H1 (cell line): ENCODE data around the gene LRRC56. TPM values are rescaled to one million over a fixed set of nuclear protein-coding genes. Genes with fewer than 3 reads are reported as not detected.

Experiments used
- CTCF ChIA-PET: fragments of 300-600 bp; sonication (Branson Sonifier 250); formaldehyde crosslinking; loops from one replicate; lab custom pipeline; 2021; ENCODE audit not compliant: partially characterized antibody; lab: Charles Lee
- POLR2A ChIA-PET: fragments of 300-600 bp; sonication (Branson Sonifier 250); formaldehyde crosslinking; loops from one replicate; lab custom pipeline; 2021; ENCODE audit warnings: inconsistent platforms; ENCODE audit not compliant: partially characterized antibody; lab: Charles Lee
- DNase-seq, 2 experiments: peaks; one replicate each; pipeline versions ENCODE4 v3.0.0 to v3.0.0-alpha.2; 2010 to 2022; ENCODE audit warnings: low spot score in 2 of 2, low read depth in 1 of 2, mixed read lengths in 1 of 2
- FAIRE-seq: peaks from 2 replicates; lab custom pipeline; 2011; peaks lifted over from hg19 to GRCh38; lab: Jason Lieb, UNC
- H2AFZ ChIP-seq: 2 replicates; pipeline ENCODE4 v1.8.1; 2012; ENCODE audit warnings: low read length, inconsistent platforms
- H2AK5ac ChIP-seq: 2 replicates; pipeline ENCODE4 v1.6.1; 2013; ENCODE audit warnings: low read depth, low read length
- H2BK120ac ChIP-seq: replicated peaks from 2 replicates; pipeline ENCODE3; 2013; ENCODE audit warnings: low read depth, low read length, inconsistent platforms
- H2BK12ac ChIP-seq: 2 replicates; pipeline ENCODE4 v1.6.1; 2013; ENCODE audit warnings: low read depth, low read length
- H2BK15ac ChIP-seq: 2 replicates; pipeline ENCODE4 v1.6.1; 2013; ENCODE audit warnings: low read length
- H2BK20ac ChIP-seq: 2 replicates; pipeline ENCODE4 v1.6.1; 2013; ENCODE audit warnings: low read length
- H2BK5ac ChIP-seq: 2 replicates; pipeline ENCODE4 v1.6.1; 2013; ENCODE audit warnings: low read depth, low read length
- H3K14ac ChIP-seq: 2 replicates; pipeline ENCODE4 v1.6.1; 2013; ENCODE audit warnings: inconsistent platforms; ENCODE audit not compliant: insufficient read length
- H3K18ac ChIP-seq: 2 replicates; pipeline ENCODE4 v1.6.1; 2013; ENCODE audit warnings: low read length; ENCODE audit errors: extremely low read depth
- H3K23ac ChIP-seq: 2 replicates; pipeline ENCODE4 v1.6.1; 2013; ENCODE audit warnings: inconsistent platforms; ENCODE audit not compliant: insufficient read length
- H3K23me2 ChIP-seq: 2 replicates; pipeline ENCODE4 v1.6.1; 2013; ENCODE audit warnings: low read depth, low read length
- H3K27ac ChIP-seq: 2 replicates; pipeline ENCODE4 v1.6.1; 2011; ENCODE audit warnings: low read depth, low read length, inconsistent platforms
- H3K27me3 ChIP-seq, 4 experiments: replicated peaks in 1 of 4; 1 replicate in 1 of 4; 2 replicates in 3 of 4; pipeline versions ENCODE4 v1.6.1 to v1.8.1; 2011 to 2013; ENCODE audit warnings: low read length in 3 of 4, mild to moderate bottlenecking in 3 of 4, inconsistent platforms in 2 of 4, mixed read lengths in 2 of 4, moderate library complexity in 1 of 4; ENCODE audit not compliant: control insufficient read depth in 3 of 4, insufficient read depth in 3 of 4; ENCODE audit errors: extremely low read depth in 1 of 4
- H3K36me3 ChIP-seq, 4 experiments: 2 replicates each; pipeline versions ENCODE4 v1.6.1 to v1.8.1; 2011 to 2013; ENCODE audit warnings: mild to moderate bottlenecking in 4 of 4, low read length in 3 of 4, moderate library complexity in 2 of 4, control low read depth in 1 of 4, inconsistent platforms in 1 of 4; ENCODE audit not compliant: insufficient read depth in 4 of 4, control insufficient read depth in 2 of 4
- H3K4ac ChIP-seq: replicated peaks from 2 replicates; pipeline ENCODE3; 2013; ENCODE audit warnings: low read length, low read depth, mixed read lengths, inconsistent platforms; ENCODE audit not compliant: insufficient read length
- H3K4me1 ChIP-seq, 4 experiments: replicated peaks in 1 of 4; 1 replicate in 1 of 4; 2 replicates in 3 of 4; pipeline versions ENCODE4 v1.6.1 to v1.8.1; 2011 to 2013; ENCODE audit warnings: low read length in 3 of 4, inconsistent platforms in 2 of 4, mixed read lengths in 1 of 4; ENCODE audit not compliant: insufficient read depth in 4 of 4, control insufficient read depth in 3 of 4
- H3K4me2 ChIP-seq, 2 experiments: 2 replicates each; pipeline versions ENCODE4 v1.6.1 to v1.8.1; 2011 to 2013; ENCODE audit warnings: low read depth in 2 of 2, low read length in 2 of 2, control low read depth in 1 of 2, inconsistent platforms in 1 of 2, mild to moderate bottlenecking in 1 of 2; ENCODE audit not compliant: insufficient read depth in 1 of 2
- H3K4me3 ChIP-seq, 4 experiments: fragments of 200-600, 300-600 bp in 1 of 4; sonication (generic), shearing (Covaris generic), sonication (Bioruptor Twin) in 1 of 4; 2 replicates each; pipeline versions ENCODE4 v1.5.1 to v1.8.1; 2011 to 2016; ENCODE audit warnings: low read length in 4 of 4, low read depth in 3 of 4, control low read depth in 2 of 4, inconsistent platforms in 2 of 4, mild to moderate bottlenecking in 2 of 4, mixed read lengths in 1 of 4, moderate library complexity in 1 of 4; ENCODE audit not compliant: insufficient read depth in 2 of 4; ENCODE audit errors: extremely low read depth in 1 of 4
- H3K56ac ChIP-seq: replicated peaks from 2 replicates; pipeline ENCODE3; 2013; ENCODE audit warnings: low read depth, mild to moderate bottlenecking, mixed read lengths, low read length, inconsistent platforms; ENCODE audit not compliant: insufficient read length
- H3K79me1 ChIP-seq: 2 replicates; pipeline ENCODE4 v1.6.1; 2013; ENCODE audit warnings: low read depth, low read length, control low read depth
- H3K79me2 ChIP-seq, 2 experiments: 2 replicates each; pipeline versions ENCODE4 v1.6.1 to v1.8.1; 2012 to 2013; ENCODE audit warnings: low read length in 2 of 2, mild to moderate bottlenecking in 2 of 2, inconsistent platforms in 1 of 2; ENCODE audit not compliant: insufficient read depth in 2 of 2, control insufficient read depth in 1 of 2
- H3K9ac ChIP-seq, 4 experiments: replicated peaks in 1 of 4; 1 replicate in 1 of 4; 2 replicates in 3 of 4; pipeline versions ENCODE4 v1.6.1 to v1.8.1; 2011 to 2013; ENCODE audit warnings: low read depth in 3 of 4, low read length in 3 of 4, control low read depth in 2 of 4, mild to moderate bottlenecking in 2 of 4, moderate library complexity in 2 of 4, inconsistent platforms in 1 of 4; ENCODE audit errors: extremely low read depth in 1 of 4
- H3K9me3 ChIP-seq, 2 experiments: 2 replicates each; pipeline versions ENCODE4 v1.6.1 to v1.8.1; 2012 to 2013; ENCODE audit warnings: mild to moderate bottlenecking in 2 of 2, moderate library complexity in 2 of 2, control low read depth in 1 of 2, inconsistent platforms in 1 of 2, low read depth in 1 of 2, low read length in 1 of 2, mixed read lengths in 1 of 2; ENCODE audit not compliant: insufficient read depth in 2 of 2
- H4K20me1 ChIP-seq, 2 experiments: replicated peaks in 1 of 2; 2 replicates each; pipeline versions ENCODE3 to v1.8.1; 2011 to 2013; ENCODE audit warnings: inconsistent platforms in 2 of 2, low read length in 2 of 2, mild to moderate bottlenecking in 1 of 2; ENCODE audit not compliant: insufficient read depth in 2 of 2, control insufficient read depth in 1 of 2
- H4K5ac ChIP-seq: 2 replicates; pipeline ENCODE4 v1.6.1; 2013; ENCODE audit warnings: low read length, low read depth, mixed read lengths, inconsistent platforms; ENCODE audit not compliant: insufficient read length
- H4K8ac ChIP-seq: 2 replicates; pipeline ENCODE4 v1.8.0; 2013; ENCODE audit warnings: mild to moderate bottlenecking, moderate library complexity, low read length, inconsistent platforms; ENCODE audit not compliant: insufficient read depth; ENCODE audit errors: extremely low read depth
- H4K91ac ChIP-seq: replicated peaks from 2 replicates; pipeline ENCODE3; 2013; ENCODE audit warnings: low read length, mixed read lengths, inconsistent platforms; ENCODE audit not compliant: insufficient read length
- POLR2A ChIP-seq, 2 experiments: IDR thresholded peaks; 1 replicate in 1 of 2; 2 replicates in 1 of 2; pipeline ENCODE4 v1.6.1; 2011; ENCODE audit warnings: low read depth in 2 of 2, low read length in 2 of 2, mild to moderate bottlenecking in 2 of 2; ENCODE audit errors: control extremely low read depth in 1 of 2
- SP1 ChIP-seq: IDR thresholded peaks from 2 replicates; pipeline ENCODE4 v1.6.1; 2011; ENCODE audit warnings: low read depth, low read length
- WGBS, 2 experiments: shearing (Covaris generic) in 1 of 2; methylation state at CpG; one replicate each; pipeline versions ENCODE4 v1.1.6 to v1.1.7; 2013 to 2015; ENCODE audit warnings: low lambda C conversion rate in 2 of 2, mixed read lengths in 2 of 2, inconsistent platforms in 1 of 2, low coverage in 1 of 2, missing lambda C conversion rate in 1 of 2; ENCODE audit not compliant: insufficient replicate concordance in 2 of 2, insufficient coverage in 1 of 2, insufficient read length in 1 of 2; ENCODE audit errors: extremely low coverage in 1 of 2, missing lambda C conversion rate in 1 of 2; 5-methylcytosine and 5-hydroxymethylcytosine counted together
- polyA plus RNA-seq, 7 experiments: library from polyadenylated mRNA; depleted of rRNA in 3 of 7; stranded (reverse) in 5 of 7; unstranded in 2 of 7; fragments of >200 nt in 5 of 7; fragments of 200-250 nt in 2 of 7; gene quantifications; 1 replicate in 5 of 7; 2 replicates in 1 of 7; 4 replicates in 1 of 7; pipeline versions ENCODE4 v1.2.1 to v1.2.3, GENCODE V29; 2011 to 2013; ENCODE audit warnings: missing spikeins in 2 of 7, mixed read lengths in 2 of 7
- total RNA-seq: library from RNA; stranded (reverse); fragmentation: NEBNext Ultra II Directional; extraction: Animal tissue kit (Norgen Biotek cat#: 25700); gene quantifications from 2 replicates; pipeline ENCODE4 v1.2.1, GENCODE V29; 2021

The LRRC56 gene
- total and polyA plus RNA-seq, 2 of the 8 experiments (the other 6 are each of a cell fraction or from before 2014, with no cell fraction given), result 0.94 to 1.9 TPM

- Histone ChIP-seq H3K4me2 (no peak overlapping the region), H3K4me1 (no peaks in the 10 kb centered on the region), H2BK120ac (no peak overlapping the region), H3K4ac (no peak overlapping the region), H3K4me3 (no peak overlapping the region), H3K79me1 (no peaks in the 10 kb centered on the region; the same call in none of the 2 replicates), H3K23me2 (no peaks in the 10 kb centered on the region), H2AK5ac (no peak overlapping the region), H3K9ac (no peak overlapping the region), H2BK15ac (no peak overlapping the region), H3K23ac (no peak overlapping the region), H4K20me1 (peaks cover 2 to 14% of the 10 kb centered on the region in 2 experiments), H3K14ac (no peak overlapping the region), H4K5ac (no peak overlapping the region), H3K18ac (no peak overlapping the region), H4K8ac (no peak overlapping the region; the same call in 1 of the 2 replicates), H2AFZ (no peak overlapping the region), H3K36me3 (peaks cover 17 to 50% (median 31%) of the 10 kb centered on the region in 4 experiments; a peak in 7 of 8 replicates), H3K56ac (no peak overlapping the region), H3K27me3 (no peaks in the 10 kb centered on the region), H4K91ac (no peak overlapping the region), H2BK20ac (no peak overlapping the region), H3K9me3 (peaks cover 11 to 19% of the 10 kb centered on the region in 2 experiments; a peak in 3 of 4 replicates), H2BK12ac (no peak overlapping the region), H3K27ac (no peak overlapping the region), H3K79me2 (0 out of 4 replicates have a peak, but pooled peaks cover 0 to 2% of the 10 kb centered on the region in 2 experiments), H2BK5ac (no peak overlapping the region)
- TF ChIP-seq SP1 (no peak), POLR2A (IDR thresholded peaks at IDR 0.05; ENCODE audit: control extremely low read depth in 1 of 2, low read depth in 2 of 2, low read length in 2 of 2) (no peak)
- WGBS, 2 experiments, result 94% methylated on average over 21 of the region's 24 CpGs; no CpG with 5 or more reads in 1 of the 2 experiments
- POLR2A ChIA-PET, result interaction anchor here (0.7 to 1.6 kb wide), 10 partner anchors 9 to 94 kb away, joined by 3 read pairs; partner anchors contain the start of gene HRAS
- no peak for DNase-seq
- FAIRE-seq, result no peak
- CTCF ChIA-PET, result interaction anchor here (0.6 to 1.3 kb wide), 4 partner anchors 20 to 1125 kb away, joined by 3 to 8 read pairs (median 4); no protein-coding TSS in a partner anchor
Measured at GRCh38 chr11:499201-500076, 37.9 kb upstream of the LRRC56 start.
